Subcutaneous preadipocyte (primary cell): ENCODE data around the gene BHLHA15. TPM values are rescaled to one million over a fixed set of nuclear protein-coding genes. Genes with fewer than 3 reads are reported as not detected.

Experiments used
- total RNA-seq: library from RNA; depleted of rRNA; stranded (reverse); fragments of >200 nt; gene quantifications from 2 replicates; pipeline ENCODE4 v1.2.3, GENCODE V29; 2012

BHLHA15 gene
- 0.39 TPM in 1 of 2 replicates, not detected in the other for total RNA-seq

DNA sequence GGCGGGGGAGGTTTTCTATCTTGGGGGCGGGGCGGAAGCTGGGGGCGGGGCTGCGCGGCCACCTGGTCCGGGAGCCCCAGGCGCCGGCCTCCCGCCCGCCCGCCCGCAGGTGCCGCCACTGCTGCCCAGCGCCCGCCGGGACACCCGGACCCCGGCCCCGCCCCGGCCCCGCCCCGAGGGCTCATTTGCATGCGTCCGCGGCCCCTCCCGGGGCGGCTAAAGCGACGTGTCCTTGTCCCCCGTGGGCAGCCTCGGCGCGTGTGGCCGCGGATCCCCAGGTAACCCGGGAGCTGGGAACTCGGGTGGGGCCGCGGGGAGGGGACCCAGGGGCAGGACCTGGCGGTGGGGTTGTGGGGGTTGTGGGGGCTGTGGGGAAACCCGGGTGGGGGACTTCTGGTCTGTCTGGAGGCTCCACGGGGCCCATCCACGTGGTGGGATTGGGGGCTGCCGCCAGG lies at the start of gene BHLHA15:
BHLHA15 (plus strand) TSS at position 219 of the 455 bp plus-strand sequence. CDS start 871 bp downstream, outside the sequence.

DNA sequence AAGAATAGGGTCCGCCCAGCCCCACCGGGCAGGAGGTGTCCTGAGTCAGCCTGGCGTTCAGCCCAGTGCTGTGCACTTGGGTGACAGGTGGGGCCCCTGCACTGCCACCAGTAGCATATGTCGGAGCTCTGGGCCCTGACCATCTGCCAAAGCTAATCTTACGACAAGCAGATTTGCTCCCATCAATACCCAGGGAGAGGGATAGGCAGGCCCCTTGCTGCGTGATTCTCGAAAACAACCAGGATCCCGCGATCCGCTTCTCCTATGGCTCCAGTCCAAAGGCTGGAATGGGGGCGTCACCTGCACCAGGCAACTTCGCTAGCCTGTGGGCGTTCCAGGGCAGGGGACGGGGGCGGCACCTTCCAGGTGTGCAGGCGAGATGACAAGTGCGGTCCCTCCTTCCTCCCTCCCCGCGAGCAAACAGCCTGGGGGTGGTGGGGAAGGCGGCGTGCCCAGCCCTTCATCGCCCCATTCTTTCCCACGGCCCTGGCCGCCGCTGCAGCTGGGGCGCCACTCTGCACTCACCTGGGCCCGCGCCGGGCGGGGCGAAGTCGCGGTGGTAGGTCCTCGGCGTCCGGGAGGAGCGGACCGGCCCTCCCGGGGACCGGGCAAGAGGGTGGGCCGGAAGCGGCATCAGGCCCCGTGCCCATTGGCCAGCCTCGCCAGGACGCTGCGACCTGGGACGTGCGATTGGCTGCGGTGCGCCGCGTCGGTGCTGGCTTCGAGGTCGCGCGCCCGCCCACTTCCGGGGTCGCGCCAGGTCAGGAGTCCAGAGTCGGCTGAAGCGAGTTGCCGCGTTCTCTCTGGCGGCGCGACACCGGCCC lies 40.6 kb downstream of the BHLHA15 start, which contains the start of gene TECPR1:
TECPR1 (minus strand) TSS at position 632 of the 824 bp plus-strand sequence. CDS start 6,086 bp downstream, outside the sequence.

Other genes with a start within 250 kb of the BHLHA15 start
- not detected in 2 replicates for gene OCM2, start 221.2 kb upstream of the BHLHA15 start, total RNA-seq
- gene LMTK2, start 104.6 kb upstream of the BHLHA15 start, total RNA-seq: 8.8 and 13.5 TPM in 2 replicates
- 9.9 and 19.7 TPM in 2 replicates for gene TECPR1, start 40.8 kb downstream of the BHLHA15 start, total RNA-seq
- 63.9 and 72.8 TPM in 2 replicates for gene BRI3, start 70.2 kb downstream of the BHLHA15 start, total RNA-seq
- 0.37 and 2.2 TPM in 2 replicates for gene BAIAP2L1, start 189.7 kb downstream of the BHLHA15 start, total RNA-seq